H1 (cell line): Measurements from ENCODE around the gene IFTAP. TPM values are rescaled to one million over a fixed set of nuclear protein-coding genes. Genes with fewer than 3 reads are reported as not detected.

Experiments
- CTCF ChIA-PET: fragments of 300-600 bp; sonication (Branson Sonifier 250); formaldehyde crosslinking; loops from one replicate; lab custom pipeline; 2021; ENCODE audit not compliant: partially characterized antibody; lab: Charles Lee
- POLR2A ChIA-PET: fragments of 300-600 bp; sonication (Branson Sonifier 250); formaldehyde crosslinking; loops from one replicate; lab custom pipeline; 2021; ENCODE audit warnings: inconsistent platforms; ENCODE audit not compliant: partially characterized antibody; lab: Charles Lee
- DNase-seq, 2 experiments: peaks; one replicate each; pipeline versions ENCODE4 v3.0.0 to v3.0.0-alpha.2; 2010 to 2022; ENCODE audit warnings: low spot score in 2 of 2, low read depth in 1 of 2, mixed read lengths in 1 of 2
- FAIRE-seq: peaks from 2 replicates; lab custom pipeline; 2011; peaks lifted over from hg19 to GRCh38; lab: Jason Lieb, UNC
- H2AFZ ChIP-seq: 2 replicates; pipeline ENCODE4 v1.8.1; 2012; ENCODE audit warnings: low read length, inconsistent platforms
- H2AK5ac ChIP-seq: 2 replicates; pipeline ENCODE4 v1.6.1; 2013; ENCODE audit warnings: low read depth, low read length
- H2BK120ac ChIP-seq: replicated peaks from 2 replicates; pipeline ENCODE3; 2013; ENCODE audit warnings: low read depth, low read length, inconsistent platforms
- H2BK12ac ChIP-seq: 2 replicates; pipeline ENCODE4 v1.6.1; 2013; ENCODE audit warnings: low read depth, low read length
- H2BK15ac ChIP-seq: 2 replicates; pipeline ENCODE4 v1.6.1; 2013; ENCODE audit warnings: low read length
- H2BK20ac ChIP-seq: 2 replicates; pipeline ENCODE4 v1.6.1; 2013; ENCODE audit warnings: low read length
- H2BK5ac ChIP-seq: 2 replicates; pipeline ENCODE4 v1.6.1; 2013; ENCODE audit warnings: low read depth, low read length
- H3K14ac ChIP-seq: 2 replicates; pipeline ENCODE4 v1.6.1; 2013; ENCODE audit warnings: inconsistent platforms; ENCODE audit not compliant: insufficient read length
- H3K18ac ChIP-seq: 2 replicates; pipeline ENCODE4 v1.6.1; 2013; ENCODE audit warnings: low read length; ENCODE audit errors: extremely low read depth
- H3K23ac ChIP-seq: 2 replicates; pipeline ENCODE4 v1.6.1; 2013; ENCODE audit warnings: inconsistent platforms; ENCODE audit not compliant: insufficient read length
- H3K23me2 ChIP-seq: 2 replicates; pipeline ENCODE4 v1.6.1; 2013; ENCODE audit warnings: low read depth, low read length
- H3K27ac ChIP-seq: 2 replicates; pipeline ENCODE4 v1.6.1; 2011; ENCODE audit warnings: low read depth, low read length, inconsistent platforms
- H3K27me3 ChIP-seq, 4 experiments: replicated peaks in 1 of 4; 1 replicate in 1 of 4; 2 replicates in 3 of 4; pipeline versions ENCODE4 v1.6.1 to v1.8.1; 2011 to 2013; ENCODE audit warnings: low read length in 3 of 4, mild to moderate bottlenecking in 3 of 4, inconsistent platforms in 2 of 4, mixed read lengths in 2 of 4, moderate library complexity in 1 of 4; ENCODE audit not compliant: control insufficient read depth in 3 of 4, insufficient read depth in 3 of 4; ENCODE audit errors: extremely low read depth in 1 of 4
- H3K36me3 ChIP-seq, 4 experiments: 2 replicates each; pipeline versions ENCODE4 v1.6.1 to v1.8.1; 2011 to 2013; ENCODE audit warnings: mild to moderate bottlenecking in 4 of 4, low read length in 3 of 4, moderate library complexity in 2 of 4, control low read depth in 1 of 4, inconsistent platforms in 1 of 4; ENCODE audit not compliant: insufficient read depth in 4 of 4, control insufficient read depth in 2 of 4
- H3K4ac ChIP-seq: replicated peaks from 2 replicates; pipeline ENCODE3; 2013; ENCODE audit warnings: low read length, low read depth, mixed read lengths, inconsistent platforms; ENCODE audit not compliant: insufficient read length
- H3K4me1 ChIP-seq, 4 experiments: replicated peaks in 1 of 4; 1 replicate in 1 of 4; 2 replicates in 3 of 4; pipeline versions ENCODE4 v1.6.1 to v1.8.1; 2011 to 2013; ENCODE audit warnings: low read length in 3 of 4, inconsistent platforms in 2 of 4, mixed read lengths in 1 of 4; ENCODE audit not compliant: insufficient read depth in 4 of 4, control insufficient read depth in 3 of 4
- H3K4me2 ChIP-seq, 2 experiments: 2 replicates each; pipeline versions ENCODE4 v1.6.1 to v1.8.1; 2011 to 2013; ENCODE audit warnings: low read depth in 2 of 2, low read length in 2 of 2, control low read depth in 1 of 2, inconsistent platforms in 1 of 2, mild to moderate bottlenecking in 1 of 2; ENCODE audit not compliant: insufficient read depth in 1 of 2
- H3K4me3 ChIP-seq, 4 experiments: fragments of 200-600, 300-600 bp in 1 of 4; sonication (generic), shearing (Covaris generic), sonication (Bioruptor Twin) in 1 of 4; 2 replicates each; pipeline versions ENCODE4 v1.5.1 to v1.8.1; 2011 to 2016; ENCODE audit warnings: low read length in 4 of 4, low read depth in 3 of 4, control low read depth in 2 of 4, inconsistent platforms in 2 of 4, mild to moderate bottlenecking in 2 of 4, mixed read lengths in 1 of 4, moderate library complexity in 1 of 4; ENCODE audit not compliant: insufficient read depth in 2 of 4; ENCODE audit errors: extremely low read depth in 1 of 4
- H3K56ac ChIP-seq: replicated peaks from 2 replicates; pipeline ENCODE3; 2013; ENCODE audit warnings: low read depth, mild to moderate bottlenecking, mixed read lengths, low read length, inconsistent platforms; ENCODE audit not compliant: insufficient read length
- H3K79me1 ChIP-seq: 2 replicates; pipeline ENCODE4 v1.6.1; 2013; ENCODE audit warnings: low read depth, low read length, control low read depth
- H3K79me2 ChIP-seq, 2 experiments: 2 replicates each; pipeline versions ENCODE4 v1.6.1 to v1.8.1; 2012 to 2013; ENCODE audit warnings: low read length in 2 of 2, mild to moderate bottlenecking in 2 of 2, inconsistent platforms in 1 of 2; ENCODE audit not compliant: insufficient read depth in 2 of 2, control insufficient read depth in 1 of 2
- H3K9ac ChIP-seq, 4 experiments: replicated peaks in 1 of 4; 1 replicate in 1 of 4; 2 replicates in 3 of 4; pipeline versions ENCODE4 v1.6.1 to v1.8.1; 2011 to 2013; ENCODE audit warnings: low read depth in 3 of 4, low read length in 3 of 4, control low read depth in 2 of 4, mild to moderate bottlenecking in 2 of 4, moderate library complexity in 2 of 4, inconsistent platforms in 1 of 4; ENCODE audit errors: extremely low read depth in 1 of 4
- H3K9me3 ChIP-seq, 2 experiments: 2 replicates each; pipeline versions ENCODE4 v1.6.1 to v1.8.1; 2012 to 2013; ENCODE audit warnings: mild to moderate bottlenecking in 2 of 2, moderate library complexity in 2 of 2, control low read depth in 1 of 2, inconsistent platforms in 1 of 2, low read depth in 1 of 2, low read length in 1 of 2, mixed read lengths in 1 of 2; ENCODE audit not compliant: insufficient read depth in 2 of 2
- H4K20me1 ChIP-seq, 2 experiments: replicated peaks in 1 of 2; 2 replicates each; pipeline versions ENCODE3 to v1.8.1; 2011 to 2013; ENCODE audit warnings: inconsistent platforms in 2 of 2, low read length in 2 of 2, mild to moderate bottlenecking in 1 of 2; ENCODE audit not compliant: insufficient read depth in 2 of 2, control insufficient read depth in 1 of 2
- H4K5ac ChIP-seq: 2 replicates; pipeline ENCODE4 v1.6.1; 2013; ENCODE audit warnings: low read length, low read depth, mixed read lengths, inconsistent platforms; ENCODE audit not compliant: insufficient read length
- H4K8ac ChIP-seq: 2 replicates; pipeline ENCODE4 v1.8.0; 2013; ENCODE audit warnings: mild to moderate bottlenecking, moderate library complexity, low read length, inconsistent platforms; ENCODE audit not compliant: insufficient read depth; ENCODE audit errors: extremely low read depth
- H4K91ac ChIP-seq: replicated peaks from 2 replicates; pipeline ENCODE3; 2013; ENCODE audit warnings: low read length, mixed read lengths, inconsistent platforms; ENCODE audit not compliant: insufficient read length
- RXRA ChIP-seq: IDR thresholded peaks from 2 replicates; pipeline ENCODE4 v1.6.1; 2011; ENCODE audit warnings: low read depth, mild to moderate bottlenecking, low read length, moderate library complexity; ENCODE audit not compliant: insufficient read depth
- YY1 ChIP-seq: IDR thresholded peaks from 2 replicates; pipeline ENCODE4 v1.6.1; 2011; ENCODE audit warnings: low read depth, mild to moderate bottlenecking, low read length
- WGBS, 2 experiments: shearing (Covaris generic) in 1 of 2; methylation state at CpG; one replicate each; pipeline versions ENCODE4 v1.1.6 to v1.1.7; 2013 to 2015; ENCODE audit warnings: low lambda C conversion rate in 2 of 2, mixed read lengths in 2 of 2, inconsistent platforms in 1 of 2, low coverage in 1 of 2, missing lambda C conversion rate in 1 of 2; ENCODE audit not compliant: insufficient replicate concordance in 2 of 2, insufficient coverage in 1 of 2, insufficient read length in 1 of 2; ENCODE audit errors: extremely low coverage in 1 of 2, missing lambda C conversion rate in 1 of 2; 5-methylcytosine and 5-hydroxymethylcytosine counted together
- polyA plus RNA-seq, 7 experiments: library from polyadenylated mRNA; depleted of rRNA in 3 of 7; stranded (reverse) in 5 of 7; unstranded in 2 of 7; fragments of >200 nt in 5 of 7; fragments of 200-250 nt in 2 of 7; gene quantifications; 1 replicate in 5 of 7; 2 replicates in 1 of 7; 4 replicates in 1 of 7; pipeline versions ENCODE4 v1.2.1 to v1.2.3, GENCODE V29; 2011 to 2013; ENCODE audit warnings: missing spikeins in 2 of 7, mixed read lengths in 2 of 7
- total RNA-seq: library from RNA; stranded (reverse); fragmentation: NEBNext Ultra II Directional; extraction: Animal tissue kit (Norgen Biotek cat#: 25700); gene quantifications from 2 replicates; pipeline ENCODE4 v1.2.1, GENCODE V29; 2021

Gene IFTAP
- total and polyA plus RNA-seq, 2 of the 8 experiments (the other 6 are each of a cell fraction or from before 2014, with no cell fraction given): 21.2 to 23.9 TPM

DNA sequence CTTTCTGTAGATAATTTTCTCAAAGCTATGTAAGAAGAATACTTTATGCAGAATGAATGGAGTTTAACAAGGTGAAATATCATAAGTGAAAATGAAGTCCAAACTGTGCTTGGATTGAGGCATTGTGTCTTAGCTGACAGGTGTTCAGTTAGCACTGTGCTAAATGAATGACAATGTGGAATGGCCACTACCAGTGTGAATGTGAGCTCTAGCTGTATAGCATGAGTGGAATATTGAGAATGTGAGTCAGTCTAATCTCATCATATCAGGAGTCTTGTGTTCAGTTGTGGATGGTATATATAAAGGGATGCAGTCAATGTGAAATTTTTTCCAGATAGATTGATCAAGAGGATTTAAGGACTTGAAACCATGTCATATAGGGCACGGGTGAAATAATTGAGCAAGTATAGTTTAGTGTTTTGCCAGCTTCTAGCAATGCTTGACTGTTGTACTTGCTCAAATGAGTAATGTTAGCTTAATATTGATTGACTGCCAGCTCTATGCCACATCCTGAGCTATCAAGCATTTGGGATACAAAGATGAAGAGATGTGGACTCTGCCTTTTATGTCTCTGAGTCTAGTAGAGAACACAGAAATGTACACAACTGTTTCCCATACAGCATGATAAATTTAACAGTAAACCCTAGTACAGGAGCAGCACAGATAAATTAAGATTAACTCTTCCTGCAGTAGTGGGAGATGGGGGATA, 14.3 kb downstream of the IFTAP start:
- Histone ChIP-seq H3K79me1 (no peaks in the 10 kb centered on the region), H4K20me1 (no peaks in the 10 kb centered on the region), H2BK12ac (no peak overlapping the region), H3K56ac (no peak overlapping the region), H4K8ac (no peak overlapping the region), H3K18ac (no peak overlapping the region), H2AK5ac (no peak overlapping the region), H2AFZ (no peak overlapping the region), H2BK15ac (no peak overlapping the region), H2BK120ac (no peak overlapping the region), H4K5ac (no peak overlapping the region), H3K4ac (no peak overlapping the region), H3K9ac (no peak overlapping the region), H3K23ac (no peak overlapping the region), H4K91ac (no peak overlapping the region), H3K9me3 (no peaks in the 10 kb centered on the region), H3K36me3 (no peaks in the 10 kb centered on the region), H3K4me3 (no peak overlapping the region), H3K27me3 (no peaks in the 10 kb centered on the region), H3K27ac (no peak overlapping the region), H3K14ac (no peak overlapping the region), H3K4me1 (no peaks in the 10 kb centered on the region), H2BK5ac (no peak overlapping the region), H2BK20ac (no peak overlapping the region), H3K23me2 (no peaks in the 10 kb centered on the region), H3K4me2 (no peak overlapping the region), H3K79me2 (no peaks in the 10 kb centered on the region)
- 78% methylated on average over 1 of the region's 1 CpG; no CpG with 5 or more reads in 1 of the 2 experiments for WGBS, 2 experiments
- DNase-seq (no peak), FAIRE-seq (no peak)
- ChIA-PET CTCF (interaction anchor here (0.6 to 3.2 kb wide), 5 partner anchors 44 to 138 kb away, joined by 3 to 18 read pairs (median 3); no protein-coding TSS in a partner anchor), POLR2A (no interaction called here)
- TF ChIP-seq RXRA: no peak
- no peak for TF ChIP-seq YY1
